H1 (cell line): ENCODE data around the gene P3H3. TPM values are rescaled to one million over a fixed set of nuclear protein-coding genes. Genes with fewer than 3 reads are reported as not detected.

Source experiments
- BRCA1 ChIP-seq: IDR thresholded peaks from 2 replicates; pipeline ENCODE4 v1.6.1; 2012; ENCODE audit warnings: low read depth, low read length, improper control_type of control experiment
- EP300 ChIP-seq, 2 experiments: IDR thresholded peaks; 1 replicate in 1 of 2; 2 replicates in 1 of 2; pipeline ENCODE4 v1.6.1; 2011 to 2012; ENCODE audit warnings: low read depth in 2 of 2, low read length in 2 of 2, mild to moderate bottlenecking in 2 of 2, borderline replicate concordance in 1 of 2, inconsistent platforms in 1 of 2, moderate library complexity in 1 of 2
- HDAC6 ChIP-seq: IDR thresholded peaks from one replicate; pipeline ENCODE4 v1.7.1; 2012; ENCODE audit warnings: low read depth, mild to moderate bottlenecking, inconsistent platforms, low read length, moderate library complexity
- JUN ChIP-seq: IDR thresholded peaks from 2 replicates; pipeline ENCODE4 v1.6.1; 2011; ENCODE audit warnings: low read depth, mild to moderate bottlenecking, improper control_type of control experiment, low read length
- KDM1A ChIP-seq: fragments of 200-600, 300-600 bp; sonication (generic); IDR thresholded peaks from 2 replicates; pipeline ENCODE4 v1.7.1; 2016; ENCODE audit warnings: mild to moderate bottlenecking, low read length, borderline replicate concordance
- NANOG ChIP-seq: IDR thresholded peaks from 2 replicates; pipeline ENCODE4 v1.6.1; 2011; ENCODE audit warnings: low read length, low read depth, mild to moderate bottlenecking, inconsistent platforms; ENCODE audit not compliant: insufficient read depth, poor library complexity, severe bottlenecking
- POLR2AphosphoS5 ChIP-seq: IDR thresholded peaks from 2 replicates; pipeline ENCODE4 v1.6.1; 2011; ENCODE audit warnings: low read depth, low read length
- RXRA ChIP-seq: IDR thresholded peaks from 2 replicates; pipeline ENCODE4 v1.6.1; 2011; ENCODE audit warnings: low read depth, mild to moderate bottlenecking, low read length, moderate library complexity; ENCODE audit not compliant: insufficient read depth
- SAP30 ChIP-seq: fragments of 300-600 bp; sonication (generic); IDR thresholded peaks from 2 replicates; pipeline ENCODE4 v1.7.1; 2012; ENCODE audit warnings: low read length, moderate library complexity, mild to moderate bottlenecking, inconsistent platforms; ENCODE audit not compliant: insufficient read depth, insufficient replicate concordance
- SP2 ChIP-seq: IDR thresholded peaks from 2 replicates; pipeline ENCODE4 v1.6.1; 2012; ENCODE audit warnings: mild to moderate bottlenecking, low read length, inconsistent platforms
- SRF ChIP-seq: IDR thresholded peaks from 2 replicates; pipeline ENCODE4 v1.6.1; 2011; ENCODE audit warnings: mild to moderate bottlenecking, low read depth, low read length, moderate library complexity
- SUZ12 ChIP-seq: fragments of 200-600 bp; sonication (generic); IDR thresholded peaks from 2 replicates; pipeline ENCODE4 v1.6.1; 2012; ENCODE audit warnings: mild to moderate bottlenecking, inconsistent platforms, low read length, moderate library complexity, mixed read lengths
- TAF1 ChIP-seq: IDR thresholded peaks from 2 replicates; pipeline ENCODE4 v1.6.1; 2011; ENCODE audit warnings: mild to moderate bottlenecking, low read depth, low read length
- TAF7 ChIP-seq: optimal IDR thresholded peaks from 2 replicates; pipeline ENCODE3; 2011; ENCODE audit warnings: low read depth, mild to moderate bottlenecking, inconsistent platforms, low read length, moderate library complexity, borderline replicate concordance
- polyA plus RNA-seq, 7 experiments: library from polyadenylated mRNA; depleted of rRNA in 3 of 7; stranded (reverse) in 5 of 7; unstranded in 2 of 7; fragments of >200 nt in 5 of 7; fragments of 200-250 nt in 2 of 7; gene quantifications; 1 replicate in 5 of 7; 2 replicates in 1 of 7; 4 replicates in 1 of 7; pipeline versions ENCODE4 v1.2.1 to v1.2.3, GENCODE V29; 2011 to 2013; ENCODE audit warnings: missing spikeins in 2 of 7, mixed read lengths in 2 of 7
- total RNA-seq: library from RNA; stranded (reverse); fragmentation: NEBNext Ultra II Directional; extraction: Animal tissue kit (Norgen Biotek cat#: 25700); gene quantifications from 2 replicates; pipeline ENCODE4 v1.2.1, GENCODE V29; 2021

P3H3 gene
- total and polyA plus RNA-seq, 2 of the 8 experiments (the other 6 are each of a cell fraction or from before 2014, with no cell fraction given) = 22.9 to 43.5 TPM

DNA sequence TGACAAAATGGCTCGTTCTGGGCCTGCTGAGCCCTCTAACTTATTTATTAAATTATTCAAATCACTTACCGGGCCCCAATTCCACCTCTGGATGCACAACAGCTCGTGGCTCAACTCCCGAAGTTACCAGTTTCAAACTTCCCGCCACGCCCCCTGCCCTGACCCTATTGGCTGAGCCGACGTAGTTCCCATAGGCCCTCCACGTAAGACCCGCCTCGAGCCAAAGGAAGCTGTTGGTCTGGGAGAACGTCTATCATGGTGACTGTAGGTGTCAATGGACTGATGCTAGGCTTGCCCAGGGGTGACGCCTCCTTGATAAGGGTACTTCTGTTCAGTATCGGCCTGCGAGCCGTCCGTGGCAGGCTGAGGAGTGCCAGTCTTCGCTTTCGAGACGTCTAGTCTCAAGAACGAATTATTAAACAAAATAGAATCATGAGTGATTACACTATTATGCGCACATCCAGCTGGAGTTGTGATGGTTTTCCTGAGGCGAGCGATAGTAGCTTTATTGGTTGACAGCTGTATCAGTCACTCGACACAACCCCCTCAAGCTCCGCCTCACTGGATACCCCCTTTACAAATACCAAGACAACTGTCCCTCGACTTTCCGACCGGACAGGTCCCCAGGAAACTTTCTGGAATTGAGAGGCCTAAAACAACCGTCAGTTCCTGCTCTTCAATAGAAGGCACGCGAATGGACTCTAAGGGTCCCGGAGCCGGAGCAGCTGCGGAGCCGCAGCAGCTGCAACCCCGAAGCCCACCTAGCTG is 23.1 kb downstream of the P3H3 start, which contains the start of gene CDCA3 (continued):
- TF ChIP-seq KDM1A (no peak), SAP30 (peak; percentile 99), BRCA1 (no peak), RXRA (no peak), SRF (no peak), JUN (no peak), POLR2AphosphoS5 (peak; percentile 68; the same call in 1 of the 2 replicates), TAF1 (peak; percentile 8; the same call in 1 of the 2 replicates), SP2 (peak; percentile 85), SUZ12 (no peak), EP300 (IDR thresholded peaks at IDR 0.05; ENCODE audit: borderline replicate concordance in 1 of 2, low read depth in 2 of 2, low read length in 2 of 2) (no peak), HDAC6 (no peak), NANOG (no peak), TAF7 (peak; percentile 67)
